GOT3 (cell line): ENCODE measurements around the gene GYG1.
"Not testable (repeated sequence)": the region's sequence is repeated elsewhere in the genome, so short reads cannot be mapped to it uniquely, and the experiment has no call there.

Experiments used
- DNase-seq: peaks from one replicate; lab custom pipeline; 2025; ENCODE audit warnings: mixed read lengths; lab: John Stamatoyannopoulos, UW

Gene GYG1

GRCh38 chr3:148987551-148987950 lies 3.8 kb upstream of the GYG1 start:
- not testable (repeated sequence) for DNase-seq

- no peak for DNase-seq
Observed at GRCh38 chr3:148990236-148990635, 1.1 kb upstream of the GYG1 start.

- peak; percentile 22 for DNase-seq
Observed at GRCh38 chr3:148992027-148992634, 791 bp downstream of the GYG1 start.

GRCh38 chr3:148992635-148993255 lies 1.4 kb downstream of the GYG1 start:
- DNase-seq, result no peak

- no peak for DNase-seq
Observed at GRCh38 chr3:148997623-148998022, 6.3 kb downstream of the GYG1 start.

GRCh38 chr3:148998297-148998696 lies 7.0 kb downstream of the GYG1 start:
- DNase-seq, result no peak

- no peak for DNase-seq
Observed at GRCh38 chr3:148998715-148999423, 7.5 kb downstream of the GYG1 start.

GRCh38 chr3:148999806-149000205 lies 8.5 kb downstream of the GYG1 start:
- DNase-seq, result no peak

- no peak for DNase-seq
Observed at GRCh38 chr3:149000206-149000745, 8.9 kb downstream of the GYG1 start.

- DNase-seq, result no peak
Observed at GRCh38 chr3:149001727-149002126, 10.4 kb downstream of the GYG1 start.

- no peak for DNase-seq
Observed at GRCh38 chr3:149003653-149004305, 12.4 kb downstream of the GYG1 start.

GRCh38 chr3:149004622-149005021 lies 13.3 kb downstream of the GYG1 start:
- DNase-seq, result no peak

- no peak for DNase-seq
Observed at GRCh38 chr3:149005416-149005815, 14.1 kb downstream of the GYG1 start.

GRCh38 chr3:149007567-149008257 lies 16.4 kb downstream of the GYG1 start:
- no peak for DNase-seq

GRCh38 chr3:149009732-149010131 lies 18.4 kb downstream of the GYG1 start:
- DNase-seq, result no peak

- no peak for DNase-seq
Observed at GRCh38 chr3:149010504-149010951, 19.2 kb downstream of the GYG1 start.

GRCh38 chr3:149010966-149011365 lies 19.6 kb downstream of the GYG1 start:
- DNase-seq, result no peak

GRCh38 chr3:149011676-149012075 lies 20.3 kb downstream of the GYG1 start:
- no peak for DNase-seq

GRCh38 chr3:149013726-149014125 lies 22.4 kb downstream of the GYG1 start:
- no peak for DNase-seq

- no peak for DNase-seq
Observed at GRCh38 chr3:149015393-149015792, 24.1 kb downstream of the GYG1 start.

- DNase-seq, result no peak
Observed at GRCh38 chr3:149016242-149016641, 24.9 kb downstream of the GYG1 start.
